OCI-LY7 (cell line): ENCODE measurements around the gene BTNL8. TPM values are rescaled to one million over a fixed set of nuclear protein-coding genes. Genes with fewer than 3 reads are reported as not detected.

Experiments used
- BruUV-seq: library from RNA; stranded (reverse); fragments of 400-500 nt; replicated peaks from 2 replicates; lab custom pipeline; 2021; lab: Mats Ljungman, UMichigan
- CTCF ChIA-PET: fragments of 300-600 bp; sonication (Branson Sonifier 250); formaldehyde crosslinking; loops from one replicate; lab custom pipeline; 2022; ENCODE audit warnings: antibody characterized with exemption; ENCODE audit not compliant: unreplicated experiment; lab: Charles Lee
- POLR2A ChIA-PET: fragments of 300-600 bp; sonication (Branson Sonifier 250); formaldehyde crosslinking; loops from one replicate; lab custom pipeline; 2022; ENCODE audit warnings: antibody characterized with exemption; lab: Charles Lee
- DNase-seq: peaks from one replicate; pipeline ENCODE4 v3.0.0-alpha.2; 2015; ENCODE audit warnings: low spot score
- H2AFZ ChIP-seq: fragments of 200-600 bp; sonication (generic), shearing (Covaris generic); 2 replicates; pipeline ENCODE4 v1.6.1; 2014; ENCODE audit warnings: mild to moderate bottlenecking, antibody characterized with exemption, low read length, moderate library complexity
- H3K27ac ChIP-seq: fragments of 200-600 bp; sonication (generic); 2 replicates; pipeline ENCODE4 v1.5.1; 2014; ENCODE audit warnings: mixed run types, low read depth, mild to moderate bottlenecking, moderate library complexity, low read length, inconsistent platforms; ENCODE audit not compliant: poor library complexity, severe bottlenecking
- H3K36me3 ChIP-seq: fragments of 200-600 bp; sonication (generic); 2 replicates; pipeline ENCODE4 v1.6.1; 2014; ENCODE audit warnings: mild to moderate bottlenecking, antibody characterized with exemption, low read length, moderate library complexity, mixed read lengths; ENCODE audit not compliant: insufficient read depth
- H3K4me1 ChIP-seq: fragments of 200-600 bp; sonication (generic); 2 replicates; pipeline ENCODE4 v1.5.1; 2014; ENCODE audit warnings: mild to moderate bottlenecking, low read length; ENCODE audit not compliant: insufficient read depth, poor library complexity, severe bottlenecking
- H3K4me2 ChIP-seq: fragments of 200-600 bp; sonication (generic); 2 replicates; pipeline ENCODE4 v1.6.1; 2014; ENCODE audit warnings: mild to moderate bottlenecking, low read length
- H3K4me3 ChIP-seq: fragments of 200-600 bp; sonication (generic); 2 replicates; pipeline ENCODE4 v1.5.1; 2014; ENCODE audit warnings: mild to moderate bottlenecking, low read depth, low read length; ENCODE audit not compliant: poor library complexity, severe bottlenecking
- H3K79me2 ChIP-seq: fragments of 200-600 bp; sonication (generic); 2 replicates; pipeline ENCODE4 v1.6.1; 2016; ENCODE audit warnings: low read depth, mild to moderate bottlenecking, low read length, moderate library complexity, mixed read lengths; ENCODE audit not compliant: insufficient read depth
- H3K9me2 ChIP-seq: fragments of 200-600 bp; sonication (generic); 2 replicates; pipeline ENCODE4 v1.6.1; 2016; ENCODE audit warnings: mild to moderate bottlenecking, low read length, mixed read lengths; ENCODE audit not compliant: insufficient read depth
- H3K9me3 ChIP-seq: fragments of 200-600 bp; sonication (generic); 2 replicates; pipeline ENCODE4 v1.6.1; 2014; ENCODE audit warnings: mild to moderate bottlenecking, mixed run types, low read length, mixed read lengths
- H4K20me1 ChIP-seq: fragments of 200-600 bp; sonication (generic); 2 replicates; pipeline ENCODE4 v1.6.1; 2014; ENCODE audit warnings: mild to moderate bottlenecking, antibody characterized with exemption, low read length, moderate library complexity, mixed read lengths; ENCODE audit not compliant: insufficient read depth
- CTCF ChIP-seq: fragments of 200-600 bp; sonication (generic); conservative IDR thresholded peaks from 2 replicates; pipeline ENCODE4 v1.5.1; 2014; ENCODE audit warnings: mild to moderate bottlenecking, antibody characterized with exemption, low read length, moderate library complexity, mixed read lengths
- EZH2phosphoT487 ChIP-seq: fragments of 200-600 bp; sonication (generic); IDR thresholded peaks from 2 replicates; pipeline ENCODE4 v1.6.1; 2018; ENCODE audit warnings: low read depth, borderline replicate concordance, mild to moderate bottlenecking, mixed run types, antibody characterized with exemption, low read length, moderate library complexity, mixed read lengths
- intact Hi-C: fragments of 100-400 bp; cut with micrococcal nuclease; formaldehyde crosslinking; loops from one replicate; pipeline ENCODE4 v1.10.0; 2022; ENCODE audit not compliant: unreplicated experiment
- total RNA-seq, 2 experiments: library from RNA; depleted of rRNA in 1 of 2; stranded (reverse); fragments of >200 nt in 1 of 2; shearing (Covaris generic) in 1 of 2; gene quantifications; 2 replicates each; pipeline ENCODE4 v1.2.3, GENCODE V29; 2014 to 2022

The BTNL8 gene
- total RNA-seq, 2 experiments from 2014 or later, result not detected

- DNase-seq, result peak; percentile 78
- H3K4me1 ChIP-seq, result peaks cover 15% of the 10 kb centered on the region
- H4K20me1 ChIP-seq, result no peaks in the 10 kb centered on the region
- H3K27ac ChIP-seq, result no peak overlapping the region
- POLR2A ChIA-PET, result interaction anchor here (0.5 to 1.5 kb wide), 3 partner anchors 83 to 302 kb away, joined by 3 read pairs; no protein-coding TSS in a partner anchor
- BruUV-seq, result no TSS peak
- no peaks in the 10 kb centered on the region for H3K79me2 ChIP-seq
- CTCF ChIA-PET, result interaction anchor here (0.6 to 1.0 kb wide), 2 partner anchors 74 to 186 kb away, joined by 3 to 4 read pairs; no protein-coding TSS in a partner anchor
- TF ChIP-seq CTCF (peak; percentile 97), EZH2phosphoT487 (no peak)
- no peak overlapping the region for H3K4me2 ChIP-seq
- H3K9me2 ChIP-seq, result no peaks in the 10 kb centered on the region
- intact Hi-C loops, result loop anchor here (1.0 to 2.0 kb wide), 3 partner anchors 85 to 290 kb away; no protein-coding TSS in a partner anchor
- peak overlapping the region; percentile 47; the same call in 1 of the 2 replicates for H2AFZ ChIP-seq
- no peaks in the 10 kb centered on the region for H3K36me3 ChIP-seq
- no peaks in the 10 kb centered on the region for H3K9me3 ChIP-seq
- H3K4me3 ChIP-seq, result no peak overlapping the region
These were observed 30.0 kb upstream of the BTNL8 start for GRCh38 chr5:180868960-180869359.

GRCh38 chr5:180869587-180869986 lies 29.4 kb upstream of the BTNL8 start:
- no peaks in the 10 kb centered on the region for H3K36me3 ChIP-seq
- no peaks in the 10 kb centered on the region for H3K9me3 ChIP-seq
- CTCF ChIA-PET, result interaction anchor here (1.0 kb wide), 1 partner anchor 75 kb away, joined by 4 read pairs; no protein-coding TSS in a partner anchor
- no peak overlapping the region for H3K27ac ChIP-seq
- intact Hi-C loops, result loop anchor here (1.0 to 2.0 kb wide), 2 partner anchors 85 to 281 kb away; no protein-coding TSS in a partner anchor
- DNase-seq, result no peak
- no peaks in the 10 kb centered on the region for H3K9me2 ChIP-seq
- H3K4me2 ChIP-seq, result no peak overlapping the region
- no peak overlapping the region for H2AFZ ChIP-seq
- no peaks in the 10 kb centered on the region for H4K20me1 ChIP-seq
- H3K4me1 ChIP-seq, result peaks cover 19% of the 10 kb centered on the region
- POLR2A ChIA-PET, result interaction anchor here (0.5 to 1.5 kb wide), 3 partner anchors 84 to 303 kb away, joined by 3 read pairs; no protein-coding TSS in a partner anchor
- no peaks in the 10 kb centered on the region for H3K79me2 ChIP-seq
- TF ChIP-seq EZH2phosphoT487 (no peak), CTCF (no peak)
- no peak overlapping the region for H3K4me3 ChIP-seq
- BruUV-seq, result no TSS peak
